HepG2 (cell line): ENCODE measurements around the gene PTPN14. TPM values are rescaled to one million over a fixed set of nuclear protein-coding genes. Genes with fewer than 3 reads are reported as not detected.

ENCODE experiments used
- AKNA ChIP-seq: sonication (generic); formaldehyde crosslinking; IDR thresholded peaks from 2 replicates; pipeline ENCODE4 v1.4.0; 2020; ENCODE audit warnings: missing genetic modification reagents, borderline replicate concordance
- CBX1 ChIP-seq: IDR thresholded peaks from one replicate; pipeline ENCODE4 v1.6.1; 2016; ENCODE audit warnings: antibody characterized with exemption, low read depth
- KLF15 ChIP-seq: sonication (generic); formaldehyde crosslinking; IDR thresholded peaks from 2 replicates; pipeline ENCODE4 v1.8.1; 2023; ENCODE audit warnings: borderline replicate concordance, mild to moderate bottlenecking, inconsistent platforms, missing genetic modification reagents, mixed read lengths
- KLF9 ChIP-seq: IDR thresholded peaks from 2 replicates; pipeline ENCODE4 v1.6.1; 2016; ENCODE audit warnings: low read depth
- NFYC ChIP-seq: IDR thresholded peaks from 2 replicates; pipeline ENCODE4 v1.6.1; 2016; ENCODE audit warnings: missing genetic modification reagents, missing compliant biosample characterization
- RCOR2 ChIP-seq: IDR thresholded peaks from 2 replicates; pipeline ENCODE4 v1.6.1; 2016; ENCODE audit warnings: missing biosample characterization, missing genetic modification reagents
- RELA ChIP-seq: sonication (generic); formaldehyde crosslinking; IDR thresholded peaks from 2 replicates; pipeline ENCODE4 v1.4.0; 2020; ENCODE audit warnings: missing genetic modification reagents
- SAFB2 ChIP-seq: sonication (generic); formaldehyde crosslinking; IDR thresholded peaks from 2 replicates; pipeline ENCODE4 v1.5.1; 2020; ENCODE audit warnings: missing genetic modification reagents, low read depth, mild to moderate bottlenecking, borderline replicate concordance
- SIN3A ChIP-seq: IDR thresholded peaks from 2 replicates; pipeline ENCODE4 v1.6.1; 2011; ENCODE audit warnings: low read depth, mild to moderate bottlenecking, control low read depth, low read length, borderline replicate concordance
- TBX2 ChIP-seq: sonication (generic); formaldehyde crosslinking; IDR thresholded peaks from 2 replicates; pipeline ENCODE4 v1.5.0; 2020; ENCODE audit warnings: missing genetic modification reagents, mild to moderate bottlenecking, borderline replicate concordance
- ZNF430 ChIP-seq: sonication (generic); formaldehyde crosslinking; IDR thresholded peaks from 2 replicates; pipeline ENCODE4 v1.9.0; 2021; ENCODE audit warnings: mild to moderate bottlenecking, missing genetic modification reagents
- ZNF441 ChIP-seq: sonication (generic); formaldehyde crosslinking; IDR thresholded peaks from 2 replicates; pipeline ENCODE4 v1.7.0; 2021; ENCODE audit warnings: missing genetic modification reagents, borderline replicate concordance
- ZNF503 ChIP-seq: sonication (generic); formaldehyde crosslinking; IDR thresholded peaks from 2 replicates; pipeline ENCODE4 v1.4.0; 2020; ENCODE audit warnings: missing genetic modification reagents
- ZNF546 ChIP-seq: sonication (generic); formaldehyde crosslinking; conservative IDR thresholded peaks from 2 replicates; pipeline ENCODE4 v1.8.1; 2023; ENCODE audit warnings: mild to moderate bottlenecking, missing genetic modification reagents
- ZSCAN25 ChIP-seq: sonication (generic); formaldehyde crosslinking; IDR thresholded peaks from 2 replicates; pipeline ENCODE4 v1.8.0; 2022; ENCODE audit warnings: mild to moderate bottlenecking, missing genetic modification reagents
- polyA plus RNA-seq, 8 experiments: library from polyadenylated mRNA; depleted of rRNA in 3 of 8; stranded (reverse) in 7 of 8; unstranded in 1 of 8; fragments of >200 nt; fragmentation: Illumina TruSeq in 4 of 8; extraction: Trizol in 4 of 8; gene quantifications; 2 replicates each; pipeline versions ENCODE4 v1.2.1 to v1.2.3, GENCODE V29; 2011 to 2016; ENCODE audit warnings: low read depth in 4 of 8, missing spikeins in 1 of 8, mixed read lengths in 1 of 8; ENCODE audit not compliant: insufficient read depth in 1 of 8
- total RNA-seq, 5 experiments: library from RNA; depleted of rRNA; stranded (reverse); fragments of >200 nt; fragmentation: Illumina TruSeq; extraction: Trizol; gene quantifications; 2 replicates each; pipeline ENCODE4 v1.2.3, GENCODE V29; 2016; ENCODE audit warnings: low read depth in 1 of 5
- TF ChIP-seq, protein P1 (sequence below): sonication (generic); formaldehyde crosslinking; IDR thresholded peaks from 2 replicates; pipeline ENCODE4 v1.9.0; 2021; ENCODE audit warnings: missing genetic modification reagents, borderline replicate concordance
- TF ChIP-seq, protein P2 (sequence below): sonication (generic); formaldehyde crosslinking; IDR thresholded peaks from 2 replicates; pipeline ENCODE4 v1.4.0; 2020; ENCODE audit warnings: missing genetic modification reagents
- TF ChIP-seq, protein P3 (sequence below): IDR thresholded peaks from 2 replicates; pipeline ENCODE4 v1.6.1; 2016; ENCODE audit warnings: mild to moderate bottlenecking, missing biosample characterization, missing genetic modification reagents

The PTPN14 gene
- total and polyA plus RNA-seq, 2 of the 13 experiments (the other 11 are each of a cell fraction or from before 2014, with no cell fraction given): 3.9 to 4.7 TPM

GRCh38 chr1:214523124-214523824, 28.1 kb downstream of the PTPN14 start (continued):
- TF ChIP-seq ZNF430 (CRISPR knock-in tag) (no peak), AKNA (CRISPR knock-in tag) (no peak), SIN3A (no peak), RCOR2 (CRISPR knock-in tag) (peak; percentile 45; the same call in 1 of the 2 replicates), SAFB2 (no peak), ZNF546 (CRISPR knock-in tag) (no peak), ZNF503 (peak; percentile 62), ZSCAN25 (CRISPR knock-in tag) (no peak), RELA (CRISPR knock-in tag) (no peak), KLF9 (no peak), NFYC (no peak), TBX2 (CRISPR knock-in tag) (peak; percentile 81), ZNF441 (no peak), CBX1 (no peak), KLF15 (CRISPR knock-in tag) (no peak)
- TF ChIP-seq, protein P1, sequence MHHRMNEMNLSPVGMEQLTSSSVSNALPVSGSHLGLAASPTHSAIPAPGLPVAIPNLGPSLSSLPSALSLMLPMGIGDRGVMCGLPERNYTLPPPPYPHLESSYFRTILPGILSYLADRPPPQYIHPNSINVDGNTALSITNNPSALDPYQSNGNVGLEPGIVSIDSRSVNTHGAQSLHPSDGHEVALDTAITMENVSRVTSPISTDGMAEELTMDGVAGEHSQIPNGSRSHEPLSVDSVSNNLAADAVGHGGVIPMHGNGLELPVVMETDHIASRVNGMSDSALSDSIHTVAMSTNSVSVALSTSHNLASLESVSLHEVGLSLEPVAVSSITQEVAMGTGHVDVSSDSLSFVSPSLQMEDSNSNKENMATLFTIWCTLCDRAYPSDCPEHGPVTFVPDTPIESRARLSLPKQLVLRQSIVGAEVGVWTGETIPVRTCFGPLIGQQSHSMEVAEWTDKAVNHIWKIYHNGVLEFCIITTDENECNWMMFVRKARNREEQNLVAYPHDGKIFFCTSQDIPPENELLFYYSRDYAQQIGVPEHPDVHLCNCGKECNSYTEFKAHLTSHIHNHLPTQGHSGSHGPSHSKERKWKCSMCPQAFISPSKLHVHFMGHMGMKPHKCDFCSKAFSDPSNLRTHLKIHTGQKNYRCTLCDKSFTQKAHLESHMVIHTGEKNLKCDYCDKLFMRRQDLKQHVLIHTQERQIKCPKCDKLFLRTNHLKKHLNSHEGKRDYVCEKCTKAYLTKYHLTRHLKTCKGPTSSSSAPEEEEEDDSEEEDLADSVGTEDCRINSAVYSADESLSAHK: no peak
- TF ChIP-seq, protein P2, sequence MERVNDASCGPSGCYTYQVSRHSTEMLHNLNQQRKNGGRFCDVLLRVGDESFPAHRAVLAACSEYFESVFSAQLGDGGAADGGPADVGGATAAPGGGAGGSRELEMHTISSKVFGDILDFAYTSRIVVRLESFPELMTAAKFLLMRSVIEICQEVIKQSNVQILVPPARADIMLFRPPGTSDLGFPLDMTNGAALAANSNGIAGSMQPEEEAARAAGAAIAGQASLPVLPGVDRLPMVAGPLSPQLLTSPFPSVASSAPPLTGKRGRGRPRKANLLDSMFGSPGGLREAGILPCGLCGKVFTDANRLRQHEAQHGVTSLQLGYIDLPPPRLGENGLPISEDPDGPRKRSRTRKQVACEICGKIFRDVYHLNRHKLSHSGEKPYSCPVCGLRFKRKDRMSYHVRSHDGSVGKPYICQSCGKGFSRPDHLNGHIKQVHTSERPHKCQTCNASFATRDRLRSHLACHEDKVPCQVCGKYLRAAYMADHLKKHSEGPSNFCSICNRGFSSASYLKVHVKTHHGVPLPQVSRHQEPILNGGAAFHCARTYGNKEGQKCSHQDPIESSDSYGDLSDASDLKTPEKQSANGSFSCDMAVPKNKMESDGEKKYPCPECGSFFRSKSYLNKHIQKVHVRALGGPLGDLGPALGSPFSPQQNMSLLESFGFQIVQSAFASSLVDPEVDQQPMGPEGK (CRISPR knock-in tag): peak; percentile 46; the same call in 1 of the 2 replicates
- TF ChIP-seq, protein P3, sequence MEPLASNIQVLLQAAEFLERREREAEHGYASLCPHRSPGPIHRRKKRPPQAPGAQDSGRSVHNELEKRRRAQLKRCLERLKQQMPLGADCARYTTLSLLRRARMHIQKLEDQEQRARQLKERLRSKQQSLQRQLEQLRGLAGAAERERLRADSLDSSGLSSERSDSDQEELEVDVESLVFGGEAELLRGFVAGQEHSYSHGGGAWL (CRISPR knock-in tag): no peak
